ENCODE data around the gene ZSWIM2. TPM values are rescaled to one million over a fixed set of nuclear protein-coding genes. Genes with fewer than 3 reads are reported as not detected.

Gene ZSWIM2
- total RNA-seq, 3 donors from 2014 or later (not counting 1 experiment from before 2014, with no cell fraction given): not detected

DNA sequence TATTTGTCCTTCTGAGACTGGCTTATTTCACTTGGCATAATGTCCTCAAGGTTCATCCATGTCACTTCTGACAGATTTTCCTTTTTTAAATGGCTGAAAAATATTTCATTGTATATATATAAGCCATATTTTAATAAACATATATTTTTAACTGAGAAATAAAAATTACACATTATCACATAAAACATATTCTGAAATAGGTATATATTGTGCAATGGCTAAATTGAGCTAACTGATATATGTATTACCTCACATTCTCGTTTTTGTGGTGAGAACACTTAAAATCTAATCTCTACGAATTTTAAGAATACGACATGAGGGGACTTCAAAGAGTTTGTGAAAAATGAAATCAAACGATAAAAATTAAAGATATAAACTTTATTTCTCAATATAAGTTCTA, 25.7 kb upstream of the ZSWIM2 start:
- TF ChIP-seq, protein P1, sequence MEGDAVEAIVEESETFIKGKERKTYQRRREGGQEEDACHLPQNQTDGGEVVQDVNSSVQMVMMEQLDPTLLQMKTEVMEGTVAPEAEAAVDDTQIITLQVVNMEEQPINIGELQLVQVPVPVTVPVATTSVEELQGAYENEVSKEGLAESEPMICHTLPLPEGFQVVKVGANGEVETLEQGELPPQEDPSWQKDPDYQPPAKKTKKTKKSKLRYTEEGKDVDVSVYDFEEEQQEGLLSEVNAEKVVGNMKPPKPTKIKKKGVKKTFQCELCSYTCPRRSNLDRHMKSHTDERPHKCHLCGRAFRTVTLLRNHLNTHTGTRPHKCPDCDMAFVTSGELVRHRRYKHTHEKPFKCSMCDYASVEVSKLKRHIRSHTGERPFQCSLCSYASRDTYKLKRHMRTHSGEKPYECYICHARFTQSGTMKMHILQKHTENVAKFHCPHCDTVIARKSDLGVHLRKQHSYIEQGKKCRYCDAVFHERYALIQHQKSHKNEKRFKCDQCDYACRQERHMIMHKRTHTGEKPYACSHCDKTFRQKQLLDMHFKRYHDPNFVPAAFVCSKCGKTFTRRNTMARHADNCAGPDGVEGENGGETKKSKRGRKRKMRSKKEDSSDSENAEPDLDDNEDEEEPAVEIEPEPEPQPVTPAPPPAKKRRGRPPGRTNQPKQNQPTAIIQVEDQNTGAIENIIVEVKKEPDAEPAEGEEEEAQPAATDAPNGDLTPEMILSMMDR (IDR thresholded peaks at IDR 0.05): no peak
- Histone ChIP-seq H3K27me3 (ENCODE audit: control insufficient read depth, insufficient read depth, low read length) (no peaks in the 10 kb centered on the region), H3K9me3 (ENCODE audit: control insufficient read depth, insufficient read depth, low read length) (no peaks in the 10 kb centered on the region), H3K36me3 (ENCODE audit: control insufficient read depth, insufficient read depth, low read length) (no peaks in the 10 kb centered on the region), H3K4me1 (ENCODE audit: control insufficient read depth, insufficient read depth, low read length) (no peaks in the 10 kb centered on the region), H3K4me3 (ENCODE audit: low read length) (no peak overlapping the region), H3K27ac (ENCODE audit: low read length) (no peak overlapping the region)
- Mint-ChIP-seq H3K36me3 (no peaks in the 10 kb centered on the region), H3K27ac (no peak overlapping the region), H3K4me1 (no peaks in the 10 kb centered on the region), H3K27me3 (ENCODE audit: low read depth in 2 of 2) (no peaks in the 10 kb centered on the region), H3K9me3 (peaks cover 3 to 8% of the 10 kb centered on the region in 2 donors), H3K4me3 (no peak overlapping the region)
- no peak for DNase-seq
- no peak for ATAC-seq
- no CpG with 5 or more reads among the region's 4 CpGs for WGBS (ENCODE audit: insufficient coverage)
- intact Hi-C loops (cut with micrococcal nuclease): no loop called here

- H3K27ac Mint-ChIP-seq: no peak overlapping the region
- no peaks in the 10 kb centered on the region for H3K36me3 ChIP-seq (ENCODE audit: control insufficient read depth, insufficient read depth, low read length)
- no peaks in the 10 kb centered on the region for H3K9me3 ChIP-seq (ENCODE audit: control insufficient read depth, insufficient read depth, low read length)
- no peak overlapping the region for H3K4me3 ChIP-seq (ENCODE audit: low read length)
- no peaks in the 10 kb centered on the region for H3K36me3 Mint-ChIP-seq
- no peak overlapping the region for H3K4me3 Mint-ChIP-seq
- ATAC-seq: no peak
- no peaks in the 10 kb centered on the region for H3K4me1 Mint-ChIP-seq
- no peaks in the 10 kb centered on the region for H3K4me1 ChIP-seq (ENCODE audit: control insufficient read depth, insufficient read depth, low read length)
- DNase-seq: no peak
- H3K27ac ChIP-seq (ENCODE audit: low read length): no peak overlapping the region
- H3K9me3 Mint-ChIP-seq: peaks cover 2 to 3% of the 10 kb centered on the region in 2 donors
- TF ChIP-seq, protein P1 (IDR thresholded peaks at IDR 0.05): no peak
- WGBS (ENCODE audit: insufficient coverage): no CpG with 5 or more reads among the region's 2 CpGs
- intact Hi-C loops (cut with micrococcal nuclease): no loop called here
- no peaks in the 10 kb centered on the region for H3K27me3 ChIP-seq (ENCODE audit: control insufficient read depth, insufficient read depth, low read length)
- no peaks in the 10 kb centered on the region for H3K27me3 Mint-ChIP-seq (ENCODE audit: low read depth in 2 of 2)
Observed at GRCh38 chr2:186871881-186872280, 22.9 kb upstream of the ZSWIM2 start.

DNA sequence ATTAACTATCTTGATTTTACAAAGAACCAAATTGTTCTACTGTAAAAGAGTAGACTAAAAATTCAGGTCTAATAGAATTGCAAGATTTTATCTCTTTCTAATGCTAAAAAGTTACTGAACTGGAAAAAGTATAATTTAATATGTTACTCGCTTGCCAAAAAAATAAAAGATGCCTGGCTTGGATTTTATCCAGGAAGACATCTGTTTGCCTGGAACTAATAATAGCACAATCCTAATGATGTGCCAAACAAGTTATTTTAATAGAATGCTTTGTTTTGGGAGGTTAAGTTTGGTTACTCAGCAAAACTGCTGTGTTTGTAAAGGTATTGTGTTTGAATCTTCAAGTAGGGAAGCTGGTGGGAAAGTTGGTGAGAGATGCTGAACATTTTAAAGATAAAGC, 19.4 kb upstream of the ZSWIM2 start:
- no peaks in the 10 kb centered on the region for H3K27me3 ChIP-seq (ENCODE audit: control insufficient read depth, insufficient read depth, low read length)
- H3K27ac ChIP-seq (ENCODE audit: low read length): no peak overlapping the region
- TF ChIP-seq, protein P1 (IDR thresholded peaks at IDR 0.05): no peak
- no peaks in the 10 kb centered on the region for H3K4me1 ChIP-seq (ENCODE audit: control insufficient read depth, insufficient read depth, low read length)
- H3K4me3 ChIP-seq (ENCODE audit: low read length): no peak overlapping the region
- no peak overlapping the region for H3K4me3 Mint-ChIP-seq
- intact Hi-C loops (cut with micrococcal nuclease): no loop called here
- WGBS (ENCODE audit: insufficient coverage): 100% methylated on average over 1 of the region's 1 CpG
- H3K9me3 ChIP-seq (ENCODE audit: control insufficient read depth, insufficient read depth, low read length): no peaks in the 10 kb centered on the region
- no peaks in the 10 kb centered on the region for H3K4me1 Mint-ChIP-seq
- ATAC-seq (no peak), DNase-seq (no peak)
- no peaks in the 10 kb centered on the region for H3K36me3 ChIP-seq (ENCODE audit: control insufficient read depth, insufficient read depth, low read length)
- H3K27ac Mint-ChIP-seq: no peak overlapping the region
- no peaks in the 10 kb centered on the region for H3K36me3 Mint-ChIP-seq
- H3K9me3 Mint-ChIP-seq: no peaks in the 10 kb centered on the region
- H3K27me3 Mint-ChIP-seq (ENCODE audit: low read depth in 2 of 2): no peaks in the 10 kb centered on the region

All from natural killer cell (primary cell).